ENCODE measurements around the gene SRRD.
"Not testable (repeated sequence)": the region's sequence is repeated elsewhere in the genome, so short reads cannot be mapped to it uniquely, and the experiment has no call there.

Gene SRRD, protein sequence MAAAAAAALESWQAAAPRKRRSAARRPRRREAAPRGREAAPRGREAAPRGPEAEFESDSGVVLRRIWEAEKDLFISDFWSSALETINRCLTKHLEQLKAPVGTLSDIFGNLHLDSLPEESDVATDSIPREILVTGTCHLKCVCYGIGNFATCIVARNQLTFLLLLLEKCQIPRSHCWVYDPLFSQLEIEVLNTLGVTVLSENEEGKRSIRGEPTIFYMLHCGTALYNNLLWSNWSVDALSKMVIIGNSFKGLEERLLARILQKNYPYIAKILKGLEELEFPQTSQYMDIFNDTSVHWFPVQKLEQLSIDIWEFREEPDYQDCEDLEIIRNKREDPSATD

DNA sequence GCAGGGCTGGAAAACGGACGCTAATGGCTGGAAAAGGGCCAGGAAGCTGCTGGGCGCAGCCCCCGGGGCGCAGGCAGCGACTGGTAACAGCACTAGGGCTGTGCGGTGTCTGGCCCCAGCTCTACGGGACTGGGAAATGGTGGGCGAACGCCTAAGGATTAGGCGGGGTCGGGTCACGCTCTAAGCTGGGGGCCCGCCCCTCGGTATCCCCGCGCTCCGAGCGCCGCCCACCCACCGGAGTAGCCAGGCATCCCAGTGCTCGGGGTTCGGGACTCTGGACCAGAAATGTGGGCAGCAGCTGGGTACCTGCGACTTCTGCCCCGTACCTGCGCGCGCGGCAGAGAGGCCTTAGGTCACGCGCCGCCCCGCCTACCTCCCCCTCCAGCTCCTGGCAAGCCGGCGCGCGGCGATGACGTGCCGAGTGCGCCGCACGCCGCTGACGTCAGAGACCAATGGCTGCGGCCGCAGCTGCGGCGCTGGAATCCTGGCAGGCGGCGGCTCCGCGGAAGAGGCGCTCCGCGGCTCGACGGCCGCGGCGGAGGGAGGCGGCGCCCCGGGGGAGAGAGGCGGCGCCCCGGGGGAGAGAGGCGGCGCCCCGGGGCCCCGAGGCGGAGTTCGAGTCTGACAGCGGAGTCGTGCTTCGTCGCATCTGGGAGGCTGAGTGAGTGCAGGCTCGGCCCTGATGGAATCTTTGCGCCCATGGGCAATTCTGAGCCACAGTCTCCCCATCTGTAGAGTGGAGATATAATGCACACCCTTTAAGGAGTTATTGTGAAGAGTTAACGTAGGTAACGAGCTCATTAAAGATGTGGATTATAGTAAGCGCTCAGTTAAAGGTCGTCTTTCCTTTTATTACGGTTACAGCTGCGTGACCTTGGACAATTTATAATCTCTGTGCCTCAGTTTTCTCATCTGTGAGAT, at the start of gene SRRD, which contains the start of gene HPS4:
Gene SRRD (plus strand): TSS at position 439 of the 921 bp plus-strand sequence. CDS start 14 bp downstream, at position 453.
Gene HPS4 (minus strand): TSS at position 345 of the 921 bp plus-strand sequence. CDS start 2,021 bp downstream, outside the sequence.
- peak; percentile 81 for DNase-seq (ENCODE audit: low read depth, low spot score)
- Histone ChIP-seq H3K4me3 (ENCODE audit: insufficient read length, low read depth) (peak within 1 kb of the TSS; percentile 90), H3K9me3 (ENCODE audit: insufficient read depth, low read length) (no peaks in the 10 kb centered on the region), H3K9ac (ENCODE audit: insufficient read length, low read depth) (peak within 1 kb of the TSS; percentile 90), H3K4me1 (ENCODE audit: insufficient read depth, insufficient read length) (no peaks in the 10 kb centered on the region), H3K27me3 (ENCODE audit: insufficient read depth, insufficient read length) (no peaks in the 10 kb centered on the region), H3K36me3 (ENCODE audit: insufficient read depth, insufficient read length, low read length) (peaks cover 55% of the 10 kb centered on the region)
- TF ChIP-seq YY1 (IDR thresholded peaks at IDR 0.05; ENCODE audit: insufficient read depth, insufficient read length) (peak; percentile 67), ZNF274 (IDR thresholded peaks at IDR 0.05; ENCODE audit: low read depth, low read length) (no peak), SUZ12 (IDR thresholded peaks at IDR 0.05; ENCODE audit: extremely low read depth, insufficient read depth, insufficient read length) (no peak)

GRCh38 chr22:26435327-26436093, 48.2 kb upstream of the SRRD start:
- no peaks in the 10 kb centered on the region for H3K4me1 ChIP-seq (ENCODE audit: insufficient read depth, insufficient read length)
- H3K27me3 ChIP-seq (ENCODE audit: insufficient read depth, insufficient read length) = no peaks in the 10 kb centered on the region
- no peak overlapping the region for H3K9ac ChIP-seq (ENCODE audit: insufficient read length, low read depth)
- H3K9me3 ChIP-seq (ENCODE audit: insufficient read depth, low read length) = no peaks in the 10 kb centered on the region
- no peak for DNase-seq (ENCODE audit: low read depth, low spot score)
- peaks cover 30% of the 10 kb centered on the region for H3K36me3 ChIP-seq (ENCODE audit: insufficient read depth, insufficient read length, low read length)
- no peak for TF ChIP-seq ZNF274 (IDR thresholded peaks at IDR 0.05; ENCODE audit: low read depth, low read length)
- no peak for TF ChIP-seq SUZ12 (IDR thresholded peaks at IDR 0.05; ENCODE audit: extremely low read depth, insufficient read depth, insufficient read length)
- TF ChIP-seq YY1 (IDR thresholded peaks at IDR 0.05; ENCODE audit: insufficient read depth, insufficient read length) = no peak
- H3K4me3 ChIP-seq (ENCODE audit: insufficient read length, low read depth) = no peak overlapping the region

DNA sequence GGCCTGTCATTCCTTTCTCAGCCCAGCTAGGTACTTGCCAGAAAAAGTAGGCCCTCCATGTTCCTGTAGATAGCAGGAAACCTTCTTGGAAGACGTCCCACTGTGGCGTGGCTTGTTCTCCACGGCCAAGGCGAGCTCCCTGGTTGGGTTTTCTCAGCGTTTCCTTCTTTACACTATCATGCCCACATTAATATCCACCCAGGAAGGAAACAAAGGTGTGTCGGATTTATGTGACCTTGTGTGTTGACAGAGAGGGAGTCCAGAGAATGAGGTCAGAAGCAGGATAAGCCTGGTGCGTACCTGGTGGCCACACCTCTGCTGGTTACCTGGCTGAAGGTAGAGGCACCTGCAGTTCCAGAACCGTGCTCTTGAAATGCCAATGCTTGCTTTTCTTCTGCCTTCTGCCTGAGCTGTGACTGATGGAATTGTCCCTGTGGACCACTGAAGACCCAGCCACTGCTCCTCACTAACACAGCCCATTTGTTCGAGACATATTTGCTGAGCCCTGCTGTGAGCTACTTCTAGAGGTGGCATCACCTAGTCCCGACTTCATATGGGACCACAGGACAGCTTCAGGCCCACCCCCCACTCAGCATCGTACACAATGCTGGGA, 46.7 kb upstream of the SRRD start:
- Histone ChIP-seq H3K4me3 (ENCODE audit: insufficient read length, low read depth) (no peak overlapping the region), H3K9me3 (ENCODE audit: insufficient read depth, low read length) (no peaks in the 10 kb centered on the region), H3K36me3 (ENCODE audit: insufficient read depth, insufficient read length, low read length) (peaks cover 30% of the 10 kb centered on the region), H3K27me3 (ENCODE audit: insufficient read depth, insufficient read length) (no peaks in the 10 kb centered on the region), H3K4me1 (ENCODE audit: insufficient read depth, insufficient read length) (no peaks in the 10 kb centered on the region), H3K9ac (ENCODE audit: insufficient read length, low read depth) (no peak overlapping the region)
- DNase-seq (ENCODE audit: low read depth, low spot score) = no peak
- TF ChIP-seq YY1 (IDR thresholded peaks at IDR 0.05; ENCODE audit: insufficient read depth, insufficient read length) (no peak), ZNF274 (IDR thresholded peaks at IDR 0.05; ENCODE audit: low read depth, low read length) (no peak), SUZ12 (IDR thresholded peaks at IDR 0.05; ENCODE audit: extremely low read depth, insufficient read depth, insufficient read length) (no peak)

GRCh38 chr22:26437694-26438392, 45.8 kb upstream of the SRRD start:
- Histone ChIP-seq H3K4me1 (ENCODE audit: insufficient read depth, insufficient read length) (no peaks in the 10 kb centered on the region), H3K36me3 (ENCODE audit: insufficient read depth, insufficient read length, low read length) (peaks cover 32% of the 10 kb centered on the region), H3K4me3 (ENCODE audit: insufficient read length, low read depth) (no peak overlapping the region), H3K9me3 (ENCODE audit: insufficient read depth, low read length) (no peaks in the 10 kb centered on the region), H3K9ac (ENCODE audit: insufficient read length, low read depth) (no peak overlapping the region), H3K27me3 (ENCODE audit: insufficient read depth, insufficient read length) (no peaks in the 10 kb centered on the region)
- no peak for DNase-seq (ENCODE audit: low read depth, low spot score)
- no peak for TF ChIP-seq SUZ12 (IDR thresholded peaks at IDR 0.05; ENCODE audit: extremely low read depth, insufficient read depth, insufficient read length)
- TF ChIP-seq ZNF274 (IDR thresholded peaks at IDR 0.05; ENCODE audit: low read depth, low read length) = no peak
- TF ChIP-seq YY1 (IDR thresholded peaks at IDR 0.05; ENCODE audit: insufficient read depth, insufficient read length) = no peak

- H3K9me3 ChIP-seq (ENCODE audit: insufficient read depth, low read length); H3K9ac ChIP-seq (ENCODE audit: insufficient read length, low read depth); H3K27me3 ChIP-seq (ENCODE audit: insufficient read depth, insufficient read length); DNase-seq (ENCODE audit: low read depth, low spot score); H3K4me3 ChIP-seq (ENCODE audit: insufficient read length, low read depth); H3K4me1 ChIP-seq (ENCODE audit: insufficient read depth, insufficient read length): not testable (repeated sequence)
- H3K36me3 ChIP-seq (ENCODE audit: insufficient read depth, insufficient read length, low read length) = peaks cover 29% of the 10 kb centered on the region
Measured at GRCh38 chr22:26438776-26439175, 44.9 kb upstream of the SRRD start.

DNA sequence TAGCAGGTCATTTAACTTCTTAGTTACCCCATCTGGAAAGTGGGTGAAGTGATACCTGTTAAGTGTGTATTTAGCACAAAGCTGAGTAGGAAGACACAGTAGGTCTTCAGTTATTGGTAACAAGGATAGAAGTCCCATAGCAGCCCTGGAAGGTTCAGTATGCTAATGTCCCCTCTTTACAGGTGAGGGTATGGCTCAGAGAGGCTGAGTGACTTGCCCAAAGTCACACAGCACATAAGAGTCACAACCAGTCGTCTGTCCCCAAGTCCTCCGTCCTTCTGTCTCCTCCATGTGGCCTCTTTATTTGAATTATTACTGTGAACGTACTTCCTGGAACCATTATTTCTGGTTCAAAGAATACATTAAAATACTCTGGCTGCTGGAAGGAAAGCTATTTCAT, 44.1 kb upstream of the SRRD start:
- Histone ChIP-seq H3K4me1 (ENCODE audit: insufficient read depth, insufficient read length) (no peaks in the 10 kb centered on the region), H3K36me3 (ENCODE audit: insufficient read depth, insufficient read length, low read length) (peaks cover 21% of the 10 kb centered on the region), H3K27me3 (ENCODE audit: insufficient read depth, insufficient read length) (no peaks in the 10 kb centered on the region), H3K9me3 (ENCODE audit: insufficient read depth, low read length) (no peaks in the 10 kb centered on the region), H3K9ac (ENCODE audit: insufficient read length, low read depth) (no peak overlapping the region), H3K4me3 (ENCODE audit: insufficient read length, low read depth) (no peak overlapping the region)
- no peak for TF ChIP-seq ZNF274 (IDR thresholded peaks at IDR 0.05; ENCODE audit: low read depth, low read length)
- no peak for TF ChIP-seq SUZ12 (IDR thresholded peaks at IDR 0.05; ENCODE audit: extremely low read depth, insufficient read depth, insufficient read length)
- TF ChIP-seq YY1 (IDR thresholded peaks at IDR 0.05; ENCODE audit: insufficient read depth, insufficient read length) = no peak
- DNase-seq (ENCODE audit: low read depth, low spot score) = no peak

All from NT2/D1 (cell line).